Endodermal cell (in vitro differentiated cells): Measurements from ENCODE around the gene RLF. TPM values are rescaled to one million over a fixed set of nuclear protein-coding genes. Genes with fewer than 3 reads are reported as not detected.

Experiments
- DNase-seq: peaks from one replicate; pipeline ENCODE4 v3.0.0-alpha.2; 2017
- H3K27ac ChIP-seq: 2 replicates; pipeline ENCODE4 v1.5.1; 2013; ENCODE audit warnings: mild to moderate bottlenecking, low read depth, low read length, moderate library complexity
- H3K27me3 ChIP-seq: 2 replicates; pipeline ENCODE4 v1.6.1; 2013; ENCODE audit warnings: mild to moderate bottlenecking, low read length, moderate library complexity; ENCODE audit not compliant: insufficient read depth, control insufficient read depth, poor library complexity, severe bottlenecking
- H3K36me3 ChIP-seq: 2 replicates; pipeline ENCODE4 v1.7.0; 2013; ENCODE audit warnings: mild to moderate bottlenecking, low read length, moderate library complexity; ENCODE audit not compliant: control insufficient read depth, insufficient read depth
- H3K4me1 ChIP-seq: one replicate; pipeline ENCODE4 v1.7.0; 2013; ENCODE audit warnings: low read length; ENCODE audit not compliant: control insufficient read depth, insufficient read depth
- H3K4me3 ChIP-seq: 2 replicates; pipeline ENCODE4 v1.5.1; 2013; ENCODE audit warnings: mild to moderate bottlenecking, low read length, moderate library complexity
- H3K9ac ChIP-seq: 2 replicates; pipeline ENCODE4 v1.6.1; 2013; ENCODE audit warnings: mild to moderate bottlenecking, low read length, moderate library complexity; ENCODE audit not compliant: poor library complexity, severe bottlenecking; ENCODE audit errors: extremely low read depth
- H3K9me3 ChIP-seq: 2 replicates; pipeline ENCODE4 v1.6.1; 2013; ENCODE audit warnings: mild to moderate bottlenecking, low read length, moderate library complexity; ENCODE audit not compliant: control insufficient read depth
- H3K27ac Mint-ChIP-seq: 2 replicates; pipeline ENCODE4 v1.8.0; 2020; ENCODE audit warnings: mixed read lengths
- H3K27me3 Mint-ChIP-seq: 2 replicates; pipeline ENCODE4 v1.8.0; 2021; ENCODE audit warnings: mild to moderate bottlenecking, mixed read lengths; ENCODE audit not compliant: insufficient read depth
- H3K36me3 Mint-ChIP-seq: 2 replicates; pipeline ENCODE4 v1.8.0; 2020; ENCODE audit warnings: low read depth, mixed read lengths
- H3K4me1 Mint-ChIP-seq: 2 replicates; pipeline ENCODE4 v1.8.0; 2020; ENCODE audit warnings: mixed read lengths
- H3K4me3 Mint-ChIP-seq: 2 replicates; pipeline ENCODE4 v1.8.0; 2020; ENCODE audit warnings: mild to moderate bottlenecking, moderate library complexity, mixed read lengths
- H3K9me3 Mint-ChIP-seq: 2 replicates; pipeline ENCODE4 v1.8.0; 2020; ENCODE audit warnings: mild to moderate bottlenecking, mixed read lengths
- WGBS, 2 experiments: methylation state at CpG; one replicate each; pipeline versions ENCODE4 v1.1.5 to v1.1.7; 2013; ENCODE audit warnings: missing lambda C conversion rate in 2 of 2, mixed read lengths in 1 of 2; ENCODE audit not compliant: insufficient coverage in 1 of 2, insufficient read length in 1 of 2; 5-methylcytosine and 5-hydroxymethylcytosine counted together
- total RNA-seq, 2 donors: library from RNA; stranded (reverse); fragmentation: NEBNext Ultra II Directional in 1 of 2; extraction: Animal tissue kit (Norgen Biotek cat#: 25700) in 1 of 2; gene quantifications; 2 replicates in 1 of 2; 3 replicates in 1 of 2; pipeline ENCODE4 v1.2.1, GENCODE V29; 2021
- TF ChIP-seq, protein P1 (sequence below): fragments of 200-600 bp; sonication (generic); conservative IDR thresholded peaks from 2 replicates; pipeline ENCODE4 v1.5.0; 2021; ENCODE audit warnings: antibody characterized with exemption, mild to moderate bottlenecking

The RLF gene
- total RNA-seq, 2 donors from 2014 or later: 18.8 to 23.3 TPM

DNA sequence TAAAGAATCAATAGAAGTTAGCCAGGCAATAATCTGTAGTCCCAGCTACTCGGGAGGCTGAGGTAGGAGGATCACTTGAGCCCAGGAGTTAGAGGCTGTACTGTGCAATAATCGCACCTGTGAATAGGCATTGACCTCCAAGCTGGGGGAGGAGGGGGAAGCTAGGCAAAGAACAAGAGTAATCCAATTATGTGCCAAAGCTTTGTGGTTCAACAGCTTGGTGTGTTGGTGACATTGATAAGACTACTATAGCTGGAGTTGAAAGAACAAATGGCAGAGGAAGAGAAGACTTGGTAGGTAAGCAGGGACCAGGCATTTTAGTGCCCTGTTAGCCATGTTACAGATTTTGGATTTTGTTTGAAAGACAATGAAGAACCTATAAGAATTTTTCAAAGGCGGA lies 84.5 kb downstream of the RLF start:
- Mint-ChIP-seq H3K27me3 (no peaks in the 10 kb centered on the region), H3K4me3 (no peak overlapping the region), H3K36me3 (no peaks in the 10 kb centered on the region), H3K27ac (no peak overlapping the region), H3K4me1 (peaks cover 7% of the 10 kb centered on the region), H3K9me3 (no peaks in the 10 kb centered on the region)
- no peaks in the 10 kb centered on the region for H3K4me1 ChIP-seq
- H3K4me3 ChIP-seq: no peak overlapping the region
- no peaks in the 10 kb centered on the region for H3K27me3 ChIP-seq
- no peaks in the 10 kb centered on the region for H3K36me3 ChIP-seq
- TF ChIP-seq, protein P1, sequence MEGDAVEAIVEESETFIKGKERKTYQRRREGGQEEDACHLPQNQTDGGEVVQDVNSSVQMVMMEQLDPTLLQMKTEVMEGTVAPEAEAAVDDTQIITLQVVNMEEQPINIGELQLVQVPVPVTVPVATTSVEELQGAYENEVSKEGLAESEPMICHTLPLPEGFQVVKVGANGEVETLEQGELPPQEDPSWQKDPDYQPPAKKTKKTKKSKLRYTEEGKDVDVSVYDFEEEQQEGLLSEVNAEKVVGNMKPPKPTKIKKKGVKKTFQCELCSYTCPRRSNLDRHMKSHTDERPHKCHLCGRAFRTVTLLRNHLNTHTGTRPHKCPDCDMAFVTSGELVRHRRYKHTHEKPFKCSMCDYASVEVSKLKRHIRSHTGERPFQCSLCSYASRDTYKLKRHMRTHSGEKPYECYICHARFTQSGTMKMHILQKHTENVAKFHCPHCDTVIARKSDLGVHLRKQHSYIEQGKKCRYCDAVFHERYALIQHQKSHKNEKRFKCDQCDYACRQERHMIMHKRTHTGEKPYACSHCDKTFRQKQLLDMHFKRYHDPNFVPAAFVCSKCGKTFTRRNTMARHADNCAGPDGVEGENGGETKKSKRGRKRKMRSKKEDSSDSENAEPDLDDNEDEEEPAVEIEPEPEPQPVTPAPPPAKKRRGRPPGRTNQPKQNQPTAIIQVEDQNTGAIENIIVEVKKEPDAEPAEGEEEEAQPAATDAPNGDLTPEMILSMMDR: no peak
- H3K27ac ChIP-seq: no peak overlapping the region
- no peak for DNase-seq
- no peaks in the 10 kb centered on the region for H3K9me3 ChIP-seq
- 82 to 97% methylated on average over 2 to 3 of the region's 3 CpGs for WGBS, 2 experiments
- no peak overlapping the region for H3K9ac ChIP-seq

DNA sequence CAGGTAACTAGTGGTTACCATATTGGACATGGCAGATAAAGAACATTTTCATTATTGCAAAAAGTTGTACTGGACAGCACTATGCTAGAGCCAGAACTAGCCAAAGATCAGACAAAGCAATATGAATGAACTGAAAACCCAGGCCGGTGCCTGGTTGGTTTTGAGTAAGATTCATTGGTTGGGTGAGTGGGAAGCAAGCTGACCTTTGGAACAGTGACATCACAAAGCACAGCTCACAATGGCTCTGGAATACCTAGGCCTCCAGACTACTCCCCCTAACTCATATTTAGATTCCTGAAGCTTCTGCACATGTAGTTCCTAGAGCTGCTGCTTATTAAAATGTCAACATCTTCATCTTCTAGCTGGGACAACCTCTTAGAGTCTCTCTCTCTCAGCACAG lies 86.5 kb downstream of the RLF start, which contains the start of gene TMCO2:
TSS of gene TMCO2 (plus strand) at position 283 of the 400 bp plus-strand sequence. CDS start at position 340, 57 bp downstream.
- TF ChIP-seq, protein P1: no peak
- WGBS, 2 experiments: 72% methylated on average over 1 of the region's 1 CpG; no CpG with 5 or more reads in 1 of the 2 experiments
- Mint-ChIP-seq H3K27me3 (no peaks in the 10 kb centered on the region), H3K36me3 (no peaks in the 10 kb centered on the region), H3K27ac (no peak within 1 kb of the TSS), H3K9me3 (no peaks in the 10 kb centered on the region), H3K4me1 (peaks cover 7% of the 10 kb centered on the region), H3K4me3 (no peak within 1 kb of the TSS)
- H3K4me1 ChIP-seq: no peaks in the 10 kb centered on the region
- no peaks in the 10 kb centered on the region for H3K9me3 ChIP-seq
- H3K27ac ChIP-seq: no peak within 1 kb of the TSS
- no peaks in the 10 kb centered on the region for H3K27me3 ChIP-seq
- H3K36me3 ChIP-seq: no peaks in the 10 kb centered on the region
- no peak within 1 kb of the TSS for H3K4me3 ChIP-seq
- no peak for DNase-seq
- no peak within 1 kb of the TSS for H3K9ac ChIP-seq

DNA sequence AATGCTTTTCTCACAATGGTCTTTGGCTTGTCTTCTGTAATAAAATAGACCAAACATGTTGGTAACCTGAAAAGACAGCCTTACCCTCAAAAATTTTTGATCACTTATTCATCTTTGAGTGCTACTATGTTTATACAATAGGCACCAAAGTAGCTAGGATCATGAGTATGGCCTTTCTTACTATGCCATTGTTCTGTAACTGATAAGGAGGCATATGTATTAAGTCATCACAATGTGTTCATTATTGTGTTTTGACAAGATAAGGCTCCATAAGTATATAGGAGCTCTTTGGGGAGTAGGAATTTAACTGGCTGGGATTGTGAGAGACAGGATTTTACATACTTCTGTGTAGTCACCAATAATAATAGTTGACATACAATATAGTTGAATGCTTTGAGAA lies 87.2 kb downstream of the RLF start:
- Mint-ChIP-seq H3K27ac (no peak overlapping the region), H3K4me1 (peaks cover 7% of the 10 kb centered on the region)
- H3K9me3 ChIP-seq: no peaks in the 10 kb centered on the region

More for the DNA sequence above, 87.2 kb downstream of the RLF start:
- Histone ChIP-seq H3K4me3 (no peak overlapping the region), H3K27me3 (no peaks in the 10 kb centered on the region), H3K27ac (no peak overlapping the region), H3K36me3 (no peaks in the 10 kb centered on the region), H3K4me1 (no peaks in the 10 kb centered on the region), H3K9ac (no peak overlapping the region)
- no peaks in the 10 kb centered on the region for H3K9me3 Mint-ChIP-seq
- DNase-seq: no peak
- H3K4me3 Mint-ChIP-seq: no peak overlapping the region
- no peaks in the 10 kb centered on the region for H3K27me3 Mint-ChIP-seq
- TF ChIP-seq, protein P1: no peak
- H3K36me3 Mint-ChIP-seq: no peaks in the 10 kb centered on the region
